Stomach smooth muscle (tissue), 2 donors: Measurements from ENCODE around the gene SLC44A1.

Experiments used
- H3K27ac ChIP-seq: one replicate; pipeline ENCODE4 v1.7.0; 2013; ENCODE audit warnings: mild to moderate bottlenecking, low read length, inconsistent platforms
- H3K27me3 ChIP-seq, 2 donors: one replicate each; pipeline ENCODE4 v1.7.0; 2013; ENCODE audit warnings: low read length in 2 of 2; ENCODE audit not compliant: insufficient read depth in 2 of 2, control insufficient read depth in 1 of 2
- H3K36me3 ChIP-seq, 2 donors: one replicate each; pipeline ENCODE4 v1.7.0; 2013; ENCODE audit warnings: low read length in 2 of 2; ENCODE audit not compliant: control insufficient read depth in 2 of 2, insufficient read depth in 2 of 2
- H3K4me1 ChIP-seq: one replicate; pipeline ENCODE4 v1.7.0; 2013; ENCODE audit warnings: low read length; ENCODE audit not compliant: control insufficient read depth, insufficient read depth
- H3K4me3 ChIP-seq, 2 donors: one replicate each; pipeline ENCODE4 v1.7.0; 2013; ENCODE audit warnings: low read length in 2 of 2
- H3K9ac ChIP-seq, 2 donors: one replicate each; pipeline ENCODE4 v1.7.0; 2013; ENCODE audit warnings: low read length in 2 of 2, mild to moderate bottlenecking in 1 of 2
- H3K9me3 ChIP-seq, 2 donors: one replicate each; pipeline ENCODE4 v1.7.0; 2013; ENCODE audit warnings: low read length in 2 of 2; ENCODE audit not compliant: control insufficient read depth in 2 of 2
- donor health status: healthy.
- donor health status: Pancreatic carcinoma.

SLC44A1 gene

DNA sequence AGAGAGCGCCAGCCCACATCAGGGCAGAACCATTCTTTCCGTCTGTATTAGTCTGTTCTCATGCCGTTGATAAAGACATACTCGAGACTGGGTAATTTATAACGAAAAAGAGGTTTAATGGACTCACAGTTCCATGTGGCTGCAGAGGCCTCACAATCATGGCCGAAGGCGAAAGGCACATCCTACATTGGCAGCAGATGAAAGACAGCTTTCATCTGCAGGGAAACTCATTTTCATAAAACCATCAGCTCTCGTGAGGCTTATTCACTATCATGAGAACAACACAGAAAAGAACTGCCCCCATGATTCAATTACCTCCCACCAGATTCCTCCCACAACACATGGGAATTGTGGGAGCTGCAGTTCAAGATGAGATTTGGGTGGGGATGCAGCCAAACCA, 198.7 kb downstream of the SLC44A1 start:
- Histone ChIP-seq H3K4me1 (peaks cover 21% of the 10 kb centered on the region), H3K27ac (no peak overlapping the region)

DNA sequence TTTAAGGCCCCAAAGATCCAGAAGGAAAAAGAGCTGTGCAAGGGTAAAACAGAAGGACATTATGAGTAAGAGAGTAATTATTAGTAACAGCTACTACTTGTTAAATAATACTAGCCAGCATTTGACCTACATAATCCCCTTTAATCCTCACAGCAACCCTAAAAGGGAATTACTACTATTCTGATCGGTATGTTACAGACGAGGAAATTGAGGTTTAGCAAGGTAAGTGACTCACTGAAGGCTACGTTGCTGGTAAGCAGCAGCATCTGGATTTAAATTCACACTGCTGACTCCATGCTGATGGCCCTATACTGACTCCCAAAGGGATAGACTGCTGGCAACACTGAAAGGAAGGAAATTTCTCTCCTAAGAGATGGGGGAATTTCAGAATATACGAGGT, 199.7 kb downstream of the SLC44A1 start:
- no peak overlapping the region for H3K4me3 ChIP-seq
- H3K27ac ChIP-seq: no peak overlapping the region
- no peak overlapping the region for H3K9ac ChIP-seq
- no peaks in the 10 kb centered on the region for H3K9me3 ChIP-seq
- no peaks in the 10 kb centered on the region for H3K27me3 ChIP-seq
- no peaks in the 10 kb centered on the region for H3K36me3 ChIP-seq
- peaks cover 24% of the 10 kb centered on the region for H3K4me1 ChIP-seq

More for the DNA sequence above, 198.7 kb downstream of the SLC44A1 start:
- no peaks in the 10 kb centered on the region for H3K36me3 ChIP-seq
- no peak overlapping the region for H3K9ac ChIP-seq
- no peaks in the 10 kb centered on the region for H3K27me3 ChIP-seq
- no peak overlapping the region for H3K4me3 ChIP-seq
- H3K9me3 ChIP-seq: no peaks in the 10 kb centered on the region

DNA sequence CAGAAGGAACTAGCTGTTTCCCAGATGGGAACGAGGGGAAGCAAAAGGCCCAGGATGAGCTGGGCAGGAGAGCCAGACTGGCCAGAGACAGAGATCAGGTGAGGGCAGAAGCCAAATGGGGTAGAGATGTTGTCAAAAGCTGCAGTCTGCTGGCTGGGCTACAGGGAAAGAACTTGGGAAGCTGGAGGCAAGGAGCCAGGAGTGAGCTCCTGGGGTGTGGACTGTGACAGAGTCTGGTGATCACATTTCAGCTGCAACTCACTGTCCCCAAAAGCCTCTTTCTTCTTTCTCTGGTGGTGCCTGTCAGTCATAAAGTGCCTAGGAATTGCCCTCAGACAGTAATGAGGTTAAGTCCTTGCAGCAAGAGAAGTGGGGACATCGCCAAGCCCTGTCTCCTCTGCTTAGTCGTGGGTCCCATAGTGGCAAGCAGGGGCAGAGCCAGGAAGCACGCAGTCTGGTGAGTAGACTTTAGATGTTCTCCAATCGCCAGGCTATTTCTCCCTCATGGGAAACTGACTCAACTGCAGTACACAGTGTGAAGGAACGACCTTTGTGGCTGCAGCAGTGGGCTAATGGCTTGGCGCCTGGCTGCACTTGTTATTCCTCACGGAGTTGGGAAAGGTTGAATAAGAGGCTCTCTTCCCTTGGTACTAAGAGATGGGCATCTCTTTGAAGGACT, 200.9 kb downstream of the SLC44A1 start:
- Histone ChIP-seq H3K4me3 (no peak overlapping the region), H3K9me3 (no peaks in the 10 kb centered on the region), H3K27ac (no peak overlapping the region), H3K4me1 (peaks cover 21% of the 10 kb centered on the region), H3K36me3 (no peaks in the 10 kb centered on the region), H3K27me3 (no peaks in the 10 kb centered on the region), H3K9ac (no peak overlapping the region)

DNA sequence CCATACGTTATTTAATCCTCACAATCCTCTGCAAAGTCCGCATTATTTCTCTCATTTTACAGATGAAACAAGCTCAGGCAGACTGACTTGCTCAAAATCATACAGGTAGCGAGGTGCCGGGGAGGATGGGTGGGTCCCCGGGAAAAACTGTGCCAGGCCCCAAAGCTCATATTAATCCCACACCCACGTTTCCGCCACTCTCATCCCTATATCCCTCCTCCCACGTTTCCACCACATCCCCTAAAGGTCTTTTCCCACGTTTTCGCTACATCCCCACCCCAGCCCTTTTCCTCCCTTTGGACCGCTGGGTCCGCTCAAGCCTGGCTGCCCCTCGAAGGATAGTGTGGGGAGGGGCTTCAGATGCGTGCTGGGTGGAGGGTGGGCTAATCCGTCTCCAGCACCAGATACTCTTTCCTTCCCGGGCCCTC, 202.9 kb downstream of the SLC44A1 start:
- Histone ChIP-seq H3K9ac (peak overlapping the region; percentile 68 to 73), H3K9me3 (no peaks in the 10 kb centered on the region), H3K27ac (peak overlapping the region; percentile 53), H3K4me1 (peaks cover 20% of the 10 kb centered on the region), H3K4me3 (peak overlapping the region; percentile 93 to 96), H3K27me3 (no peaks in the 10 kb centered on the region), H3K36me3 (no peaks in the 10 kb centered on the region)

DNA sequence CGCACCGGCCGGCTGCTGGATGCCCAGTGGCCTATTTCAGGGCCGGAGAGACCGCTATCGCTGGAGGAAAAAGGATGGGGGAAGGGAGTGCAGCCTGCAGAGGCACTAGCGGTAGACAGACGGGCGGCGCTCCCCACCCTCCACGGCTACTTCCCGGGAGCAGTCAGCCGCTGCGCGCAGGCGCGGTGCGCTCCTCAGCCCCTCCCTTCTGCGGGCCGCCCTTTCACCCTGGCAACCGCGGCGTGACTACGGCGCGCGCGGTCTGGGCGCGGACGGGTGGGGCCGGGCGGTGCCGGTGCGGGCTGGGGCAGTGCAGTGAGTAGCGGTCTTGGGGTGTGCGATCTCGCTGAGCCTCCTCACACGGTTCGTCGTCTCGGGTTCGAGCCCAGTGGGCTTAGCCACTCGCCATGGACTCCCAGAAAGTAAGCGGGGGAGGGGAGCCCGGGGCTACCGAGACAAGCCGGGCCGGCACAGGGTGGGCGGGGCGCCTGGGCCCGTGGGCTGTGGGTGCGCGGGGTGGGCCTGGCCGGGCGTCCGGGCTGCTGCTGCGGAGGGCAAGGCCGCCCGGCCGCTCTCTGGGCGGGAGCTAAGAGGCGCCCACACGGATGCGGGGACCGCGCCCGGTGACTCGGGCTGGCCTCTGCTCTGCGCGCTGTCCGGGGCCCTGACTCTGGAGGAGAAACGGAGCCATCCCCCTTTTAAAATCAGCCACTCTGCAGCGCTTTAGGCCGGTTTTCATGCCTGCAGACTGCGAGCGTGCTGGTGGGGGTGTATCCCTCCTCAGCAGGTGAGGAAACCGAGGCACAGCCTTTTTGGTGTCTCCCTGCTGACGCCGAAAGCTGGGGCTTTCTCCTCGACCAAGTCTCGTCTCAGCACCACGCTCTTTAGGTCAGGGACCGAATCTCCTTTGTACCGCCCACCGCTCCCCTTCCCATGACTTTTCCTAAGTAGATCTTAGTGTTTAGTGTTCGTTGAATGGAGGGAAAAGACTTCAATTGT, 203.7 kb downstream of the SLC44A1 start, which contains the start of gene FSD1L:
FSD1L (plus strand) TSS at position 221 of the 999 bp plus-strand sequence; CDS start at position 408, 187 bp downstream.
- Histone ChIP-seq H3K27ac (peak within 1 kb of the TSS; percentile 53), H3K4me3 (peak within 1 kb of the TSS; percentile 93 to 96), H3K9me3 (no peaks in the 10 kb centered on the region), H3K4me1 (peaks cover 20% of the 10 kb centered on the region), H3K9ac (peak within 1 kb of the TSS; percentile 81 to 82), H3K36me3 (no peaks in the 10 kb centered on the region), H3K27me3 (no peaks in the 10 kb centered on the region)

DNA sequence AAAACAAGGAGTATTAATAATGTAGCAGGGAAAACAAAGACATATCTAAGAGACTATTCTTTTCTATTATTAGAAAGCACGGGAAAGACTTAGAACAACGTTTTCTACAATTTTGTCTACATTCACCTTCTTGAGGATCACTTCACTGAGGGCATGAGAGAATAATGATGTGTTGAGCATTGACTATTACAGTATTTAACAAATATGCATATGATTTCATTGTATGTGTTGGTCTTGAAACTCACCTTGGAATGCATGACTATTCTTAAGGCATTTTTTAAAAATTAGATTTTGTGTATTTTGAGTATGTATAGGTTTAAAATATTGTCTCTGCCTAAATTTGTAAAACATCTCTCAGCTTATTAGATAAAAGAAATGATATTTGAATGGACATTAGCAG, 204.6 kb downstream of the SLC44A1 start:
- Histone ChIP-seq H3K9me3 (no peaks in the 10 kb centered on the region), H3K27ac (no peak overlapping the region), H3K36me3 (no peaks in the 10 kb centered on the region), H3K9ac (peak overlapping the region in 1 of 2 donors; percentile 82), H3K27me3 (no peaks in the 10 kb centered on the region), H3K4me3 (peak overlapping the region; percentile 93 to 96), H3K4me1 (peaks cover 20% of the 10 kb centered on the region)

DNA sequence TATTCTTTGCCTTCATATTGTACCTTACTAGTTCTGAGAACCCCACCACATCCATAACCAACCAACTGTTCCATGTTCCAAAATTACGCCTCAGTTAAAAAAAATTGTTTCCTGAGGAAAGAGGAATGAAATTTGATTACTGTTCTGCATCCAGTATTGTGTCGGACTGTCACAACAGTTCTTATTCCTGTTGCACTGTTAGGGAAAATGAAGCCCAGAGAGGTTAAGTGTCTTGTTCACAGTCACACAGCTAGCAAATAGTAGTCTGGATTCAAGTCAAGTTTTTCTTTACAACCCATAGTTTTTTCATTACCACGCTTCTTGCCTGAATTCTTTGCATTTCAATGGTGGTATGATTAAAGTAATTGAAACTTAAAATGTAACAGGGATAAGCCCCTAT, 207.7 kb downstream of the SLC44A1 start:
- Histone ChIP-seq H3K4me3 (no peak overlapping the region), H3K27ac (no peak overlapping the region), H3K4me1 (peaks cover 14% of the 10 kb centered on the region), H3K36me3 (no peaks in the 10 kb centered on the region), H3K9me3 (no peaks in the 10 kb centered on the region), H3K9ac (no peak overlapping the region), H3K27me3 (no peaks in the 10 kb centered on the region)

DNA sequence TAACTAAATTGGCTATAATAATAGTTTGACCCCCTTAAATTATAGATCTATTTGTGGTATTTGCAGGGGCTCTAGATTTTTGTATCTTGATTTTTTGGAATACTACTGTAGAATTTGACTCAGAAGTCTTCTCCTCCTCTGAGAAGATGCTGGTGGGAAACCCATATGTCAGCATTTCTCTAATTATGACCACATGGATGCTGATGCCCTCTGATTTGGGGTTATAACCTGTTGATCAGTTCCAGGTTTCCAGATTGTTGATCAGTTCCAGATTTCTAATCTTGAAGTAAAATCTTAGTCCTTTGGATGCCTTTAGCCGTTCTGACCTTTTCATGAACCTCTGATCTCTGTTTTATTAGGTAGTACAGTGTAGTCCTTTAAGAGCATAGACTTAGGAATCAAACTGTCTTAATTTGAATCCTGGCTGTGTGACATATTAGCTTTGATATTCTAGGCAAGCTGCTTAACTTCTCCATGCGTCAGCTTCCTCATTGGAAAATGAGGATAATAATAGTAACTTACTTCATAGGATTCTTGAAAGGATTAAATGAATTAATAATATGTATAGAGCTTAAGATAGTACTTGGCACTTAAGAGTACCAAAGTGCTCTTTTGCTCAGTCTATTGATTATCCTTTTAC, 211.5 kb downstream of the SLC44A1 start:
- H3K9me3 ChIP-seq: no peaks in the 10 kb centered on the region
- H3K27ac ChIP-seq: no peak overlapping the region
- H3K27me3 ChIP-seq: no peaks in the 10 kb centered on the region
- no peaks in the 10 kb centered on the region for H3K36me3 ChIP-seq
- no peak overlapping the region for H3K4me3 ChIP-seq
- H3K9ac ChIP-seq: no peak overlapping the region
- peaks cover 18% of the 10 kb centered on the region for H3K4me1 ChIP-seq

DNA sequence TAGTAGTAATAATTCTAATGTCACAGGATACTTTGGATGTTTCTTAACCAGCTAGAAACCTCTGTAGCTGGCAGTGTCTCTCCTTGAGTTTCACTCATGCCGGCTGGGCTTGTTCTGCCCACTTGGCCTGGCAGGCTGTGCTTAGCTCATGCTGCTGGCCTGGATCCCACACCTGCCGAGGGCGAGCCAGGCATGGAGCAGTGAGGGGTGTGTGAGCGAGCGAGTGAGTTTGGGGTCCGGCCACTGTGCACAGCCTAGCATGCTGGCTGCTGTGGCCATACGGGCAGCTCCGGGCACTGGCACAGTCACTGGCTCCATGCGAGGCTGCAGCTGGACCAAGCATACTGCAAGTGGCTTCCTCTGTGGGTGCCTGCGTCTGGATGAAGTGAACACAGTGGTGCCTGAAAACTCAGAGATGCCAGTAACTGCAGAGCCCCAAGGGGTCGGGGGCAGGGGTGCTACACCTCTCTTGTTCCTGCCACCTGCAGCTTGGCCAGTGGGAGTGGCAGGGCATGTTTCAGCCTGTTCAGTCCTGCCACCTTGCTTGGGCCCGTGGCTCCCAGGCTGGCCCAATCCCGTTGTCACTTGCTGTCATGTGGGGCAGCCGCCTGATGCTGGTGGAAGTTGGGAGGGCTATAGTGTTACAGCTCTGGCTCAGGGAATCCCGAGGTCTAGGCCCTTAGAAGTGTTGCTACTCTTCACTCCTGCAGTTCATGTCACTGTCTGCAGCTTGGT, 213.3 kb downstream of the SLC44A1 start:
- Histone ChIP-seq H3K27ac (no peak overlapping the region), H3K9ac (no peak overlapping the region), H3K9me3 (no peaks in the 10 kb centered on the region), H3K4me3 (peak overlapping the region; percentile 37 to 55), H3K4me1 (peaks cover 15% of the 10 kb centered on the region), H3K27me3 (no peaks in the 10 kb centered on the region), H3K36me3 (no peaks in the 10 kb centered on the region)

DNA sequence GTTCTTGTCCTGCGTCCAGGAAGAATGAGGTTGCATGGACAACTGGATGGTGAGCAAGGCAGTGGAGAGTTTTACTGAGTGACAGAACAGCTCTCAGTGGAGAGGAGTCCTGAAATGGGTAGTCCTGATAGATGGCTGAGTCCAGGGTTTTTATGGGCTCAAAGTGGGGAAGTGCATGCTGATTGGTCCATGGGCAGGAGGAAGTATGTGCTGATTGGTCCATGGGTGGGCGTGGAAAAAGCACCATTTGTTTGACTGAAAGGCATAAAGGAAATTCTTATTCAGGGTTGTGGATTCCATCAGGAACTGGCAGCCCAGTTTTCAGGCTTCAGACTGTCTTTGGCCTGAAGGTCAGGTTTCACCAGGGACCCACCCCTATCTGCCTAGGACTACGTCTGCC, 214.0 kb downstream of the SLC44A1 start:
- Histone ChIP-seq H3K36me3 (no peaks in the 10 kb centered on the region), H3K4me1 (peaks cover 15% of the 10 kb centered on the region), H3K27me3 (no peaks in the 10 kb centered on the region), H3K27ac (no peak overlapping the region), H3K4me3 (no peak overlapping the region), H3K9ac (no peak overlapping the region), H3K9me3 (no peaks in the 10 kb centered on the region)
